WI38 (cell line): ENCODE results near the gene RNU7-1.
A peak's percentile ranks its signal among the peaks of the same experiment; 100 is the strongest.

ENCODE experiments used
- H3K4me3 ChIP-seq: 2 replicates; pipeline ENCODE4 v1.5.1; 2011; ENCODE audit warnings: low read depth, mild to moderate bottlenecking, control low read depth, low read length
- CTCF ChIP-seq: IDR thresholded peaks from 2 replicates; pipeline ENCODE4 v1.5.1; 2012; ENCODE audit warnings: low read depth, mild to moderate bottlenecking, control low read depth, low read length

RNU7-1 gene

DNA sequence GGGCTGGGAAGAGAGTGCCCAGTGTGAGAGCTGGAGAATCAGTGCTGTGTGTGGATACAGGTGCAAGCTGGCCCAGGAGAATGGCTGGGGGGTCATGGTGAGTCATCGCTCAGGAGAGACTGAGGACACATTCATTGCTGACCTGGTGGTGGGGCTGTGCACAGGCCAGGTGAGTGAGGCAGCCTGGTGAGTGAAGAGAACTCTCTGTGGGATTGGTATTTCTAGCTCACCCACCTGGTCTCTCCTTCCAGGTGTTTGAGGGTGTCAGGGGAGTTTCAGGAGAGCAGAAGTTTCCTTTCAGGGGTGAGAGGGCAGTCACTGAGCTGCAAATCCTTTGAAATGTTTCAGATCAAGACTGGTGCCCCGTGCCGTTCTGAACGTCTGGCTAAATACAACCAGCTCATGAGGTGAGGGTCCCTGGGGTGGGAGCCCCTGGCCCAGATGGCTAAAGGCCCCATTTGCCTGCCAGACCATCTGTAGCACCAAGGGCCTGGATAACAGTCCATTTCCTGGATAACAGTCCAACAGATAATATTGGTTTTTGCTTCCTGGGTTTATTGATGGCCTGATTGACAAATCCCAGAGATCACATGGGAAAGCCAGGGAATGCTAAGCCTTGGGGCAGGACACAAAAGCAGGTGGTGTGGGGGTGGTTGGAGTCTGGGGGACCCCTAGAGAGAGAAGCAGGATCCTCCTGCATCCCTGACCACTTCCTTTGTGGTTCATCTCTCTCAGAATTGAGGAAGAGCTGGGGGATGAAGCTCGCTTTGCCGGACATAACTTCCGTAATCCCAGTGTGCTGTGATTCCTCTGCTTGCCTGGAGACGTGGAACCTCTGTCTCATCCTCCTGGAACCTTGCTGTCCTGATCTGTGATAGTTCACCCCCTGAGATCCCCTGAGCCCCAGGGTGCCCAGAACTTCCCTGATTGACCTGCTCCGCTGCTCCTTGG lies 21.3 kb upstream of the RNU7-1 start:
- H3K4me3 ChIP-seq = no peak overlapping the region
- no peak for TF ChIP-seq CTCF

- no peak for TF ChIP-seq CTCF
- H3K4me3 ChIP-seq = no peak overlapping the region
Observed at GRCh38 chr12:6923003-6923732, 20.4 kb upstream of the RNU7-1 start.

- no peak for TF ChIP-seq CTCF
- H3K4me3 ChIP-seq = no peak overlapping the region
Observed at GRCh38 chr12:6923851-6924250, 19.8 kb upstream of the RNU7-1 start.

DNA sequence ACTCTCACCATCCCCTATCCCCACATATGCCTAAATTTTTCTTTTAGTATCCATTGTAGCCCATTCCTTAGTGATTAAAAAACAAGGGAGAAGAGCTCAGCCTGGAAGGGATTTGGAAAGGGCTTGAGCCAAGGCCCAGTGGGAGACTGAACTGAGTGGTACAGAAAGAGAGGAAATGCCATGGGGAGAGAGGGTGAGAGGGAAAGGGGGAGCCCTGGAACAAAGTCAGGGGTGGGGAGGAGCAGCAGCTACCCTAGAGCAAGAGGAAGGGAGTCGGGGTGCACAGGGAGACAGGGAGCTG lies 18.4 kb upstream of the RNU7-1 start:
- H3K4me3 ChIP-seq = 0 out of 2 replicates have a peak overlapping the region, but pooled peaks have one; percentile 8
- TF ChIP-seq CTCF = no peak

- peak overlapping the region; percentile 70 for H3K4me3 ChIP-seq
Observed at GRCh38 chr12:6925540-6926279, 17.9 kb upstream of the RNU7-1 start.

GRCh38 chr12:6927379-6928021 lies 16.1 kb upstream of the RNU7-1 start, which contains the start of gene ATN1:
Gene ATN1 (plus strand): TSS chr12:6927959. CDS start chr12:6934002, 6,043 bp downstream.
- TF ChIP-seq CTCF = no peak

More at GRCh38 chr12:6925540-6926279, 17.9 kb upstream of the RNU7-1 start:
- TF ChIP-seq CTCF = no peak

More at GRCh38 chr12:6927379-6928021, 16.1 kb upstream of the RNU7-1 start, which contains the start of gene ATN1:
- H3K4me3 ChIP-seq = peak within 1 kb of the TSS; percentile 75
